Measurements from ENCODE around the gene KSR1.
A peak's percentile ranks its signal among the peaks of the same experiment; 100 is the strongest.

KSR1 gene

DNA sequence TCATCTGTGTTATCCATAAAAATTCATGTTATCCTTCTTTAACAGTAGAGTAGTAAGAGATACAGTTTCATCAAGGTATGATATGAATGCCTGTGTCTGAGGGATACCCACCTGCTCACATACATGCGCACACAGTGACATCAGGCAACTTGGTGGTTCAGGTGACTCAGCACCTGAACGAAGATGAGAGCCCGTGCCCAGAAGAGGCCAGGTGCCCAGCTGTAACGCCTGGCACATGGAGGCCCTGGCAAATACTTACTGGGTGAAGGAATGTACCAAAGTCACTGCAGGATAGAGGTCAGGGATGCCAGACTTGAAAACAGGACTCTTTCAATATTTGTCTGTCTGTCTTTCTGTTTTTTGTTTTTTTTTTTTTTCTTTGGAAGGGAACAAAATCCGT is 102.1 kb downstream of the KSR1 start:
- DNase-seq = no peak

DNA sequence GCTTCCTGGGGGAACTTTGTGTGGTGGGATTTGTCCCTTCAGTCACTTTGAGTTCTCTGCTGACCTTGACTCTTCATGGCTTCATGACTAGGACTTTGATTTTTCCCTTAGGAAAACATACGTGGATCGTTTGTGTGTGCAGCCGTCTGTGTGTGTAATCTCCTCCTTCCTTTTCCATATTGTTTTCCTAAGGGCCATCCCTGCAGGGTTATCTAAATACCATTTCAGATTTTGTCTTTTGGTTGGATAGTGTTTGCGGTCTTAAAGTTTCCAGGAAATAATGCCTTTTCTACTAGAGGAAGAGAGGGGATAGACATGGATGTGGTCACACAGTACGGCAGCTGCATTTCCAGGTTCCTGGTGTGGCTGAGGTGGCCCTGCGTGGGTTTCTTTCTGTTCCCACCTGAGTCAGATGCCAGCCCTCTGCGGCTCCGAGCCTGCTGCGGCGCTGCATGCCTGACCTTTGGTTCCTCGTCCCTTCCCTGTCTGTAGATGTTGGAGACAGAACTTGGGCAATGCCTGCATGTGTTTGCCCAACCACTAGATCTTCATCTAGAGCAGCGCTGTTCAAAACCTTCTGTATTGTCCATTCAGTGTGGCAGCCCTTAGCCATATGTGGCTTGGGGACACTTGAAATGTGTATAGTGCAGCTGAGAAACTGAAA is 102.7 kb downstream of the KSR1 start:
- DNase-seq = no peak

DNA sequence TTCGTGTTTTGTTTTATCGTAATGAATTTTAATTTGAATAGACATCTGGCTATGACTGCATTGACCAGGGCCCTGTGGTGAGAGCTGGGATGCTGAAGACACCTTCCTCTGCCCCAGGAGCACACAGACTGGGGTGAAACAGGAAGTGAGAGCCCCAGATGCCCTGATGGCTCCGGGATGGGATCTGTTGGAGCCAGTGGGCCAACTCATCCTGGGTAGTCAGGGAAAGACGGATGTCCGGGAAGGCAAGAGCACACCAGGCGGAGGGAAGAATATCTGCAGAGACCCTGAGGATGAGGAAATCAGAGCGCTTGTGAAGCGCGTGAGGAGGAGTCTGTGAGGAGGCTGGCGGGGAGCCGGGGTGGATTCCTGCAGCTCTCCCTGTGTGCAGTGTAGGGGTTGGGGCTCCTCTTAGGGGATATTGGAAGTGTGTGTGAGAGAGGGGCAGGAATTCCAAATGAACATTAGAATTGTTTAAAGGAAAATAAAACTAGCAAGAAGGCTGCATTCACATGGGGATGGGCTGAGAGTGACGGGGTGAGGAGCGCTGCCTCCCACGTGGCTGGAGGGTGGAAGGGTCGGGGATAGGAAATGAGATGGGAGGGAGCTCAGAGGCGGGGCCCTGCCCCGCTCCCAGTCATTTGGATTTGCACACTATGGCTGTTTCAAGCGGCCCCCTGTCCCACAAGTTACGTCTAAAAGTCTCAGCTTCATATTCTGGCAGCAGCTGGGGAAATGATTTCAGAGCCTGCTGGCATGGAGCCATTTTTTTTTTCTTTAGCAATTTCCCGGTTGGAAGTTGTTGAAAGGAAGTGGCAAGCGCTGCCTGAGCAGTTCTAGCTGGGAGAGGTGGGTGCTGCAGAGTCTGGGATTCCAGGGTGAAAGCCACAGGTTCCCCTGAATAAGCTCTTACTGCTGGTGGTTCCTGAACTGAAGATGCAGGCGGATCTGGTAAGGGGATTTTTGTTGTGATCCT is 103.5 kb downstream of the KSR1 start:
- no peak for DNase-seq

DNA sequence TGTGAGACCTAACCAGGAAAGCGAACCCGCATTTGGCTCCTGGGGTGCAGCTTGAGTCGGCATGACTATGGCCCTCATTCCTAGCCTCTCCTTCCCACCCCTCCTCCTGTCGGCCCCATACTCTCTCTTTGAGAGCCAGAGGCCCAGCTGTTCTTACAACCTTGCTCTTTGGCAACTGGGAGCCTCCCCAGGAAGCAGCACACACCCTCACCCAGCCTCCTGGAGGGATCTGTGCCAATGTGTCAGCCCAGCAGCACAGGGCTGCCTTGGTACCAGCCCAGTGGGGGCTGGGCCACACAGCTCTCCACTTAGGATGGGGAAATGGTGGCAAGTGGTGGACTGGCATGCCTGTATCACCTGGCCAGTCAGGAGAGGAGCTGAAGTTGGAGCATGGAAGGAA is 104.4 kb downstream of the KSR1 start:
- no peak for DNase-seq

DNA sequence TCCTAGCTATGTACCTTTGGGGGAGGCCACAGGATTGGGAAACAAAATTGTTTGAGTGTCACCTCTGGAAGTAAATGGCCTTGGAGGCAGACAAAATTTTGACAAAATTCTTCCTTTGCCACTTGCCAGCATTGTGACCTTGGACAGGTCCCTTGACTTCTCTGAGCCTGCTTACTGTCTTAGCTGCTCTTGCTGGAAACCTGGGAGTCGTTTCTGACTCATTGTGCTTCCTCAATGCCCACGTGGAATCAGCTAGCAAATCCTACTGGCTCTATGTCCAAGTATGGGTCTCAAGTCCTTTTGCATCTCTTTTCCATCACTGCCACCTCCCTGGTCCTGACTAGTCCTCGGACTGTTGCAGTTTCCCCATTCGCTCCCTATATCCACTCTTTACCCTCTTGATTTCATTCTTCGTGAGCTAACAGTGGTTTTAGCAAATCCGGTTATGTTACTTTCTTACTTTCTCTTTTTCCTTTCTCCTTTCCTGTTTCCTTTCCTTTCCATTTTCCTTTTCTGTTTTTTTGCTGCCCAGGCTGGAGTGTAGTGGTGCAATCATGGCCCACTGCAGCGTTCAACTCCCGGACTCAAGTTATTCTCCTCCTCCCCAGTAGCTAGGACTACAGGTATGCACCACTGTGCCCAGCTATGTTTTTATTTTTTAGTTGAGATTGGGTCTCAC is 106.7 kb downstream of the KSR1 start:
- DNase-seq = no peak

DNA sequence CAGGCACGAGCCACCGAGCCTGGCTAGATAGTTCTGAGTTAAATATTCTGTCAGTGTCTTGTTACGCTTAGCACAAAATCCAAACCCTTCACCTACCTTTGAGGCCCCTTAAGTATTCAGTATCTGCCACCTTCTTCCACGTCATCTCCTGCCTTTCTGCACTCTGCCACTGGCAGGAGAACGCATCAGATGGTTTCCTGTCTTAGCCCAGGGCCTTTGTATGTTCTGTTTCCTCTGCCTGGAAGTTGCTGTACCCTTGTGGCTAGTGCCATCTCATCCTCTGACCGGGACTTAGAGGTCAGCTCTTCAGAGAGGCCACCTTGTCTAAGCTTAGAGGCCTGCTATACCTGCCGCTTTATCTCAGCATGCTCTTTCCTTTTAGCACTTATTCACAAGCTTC is 107.3 kb downstream of the KSR1 start:
- DNase-seq = no peak

DNA sequence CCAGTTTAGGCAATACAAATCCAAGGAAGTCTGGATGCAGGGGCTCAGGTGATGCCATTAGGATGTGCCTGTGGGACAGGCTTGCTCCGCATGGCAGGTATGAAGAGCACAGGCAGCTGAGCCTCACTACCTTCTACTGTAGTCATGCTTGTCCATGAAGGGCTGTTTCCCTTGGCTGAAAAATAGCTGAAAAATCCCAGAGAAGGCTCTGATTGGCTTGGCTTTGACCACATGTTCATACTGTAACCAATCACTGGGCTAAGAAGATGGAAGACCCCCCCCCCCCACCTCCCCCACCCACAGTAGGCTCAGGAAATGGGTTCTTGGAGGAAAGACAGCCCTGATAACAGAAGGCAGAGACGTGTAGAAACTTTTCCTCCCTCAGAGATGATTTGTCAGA is 108.2 kb downstream of the KSR1 start:
- no peak for DNase-seq

DNA sequence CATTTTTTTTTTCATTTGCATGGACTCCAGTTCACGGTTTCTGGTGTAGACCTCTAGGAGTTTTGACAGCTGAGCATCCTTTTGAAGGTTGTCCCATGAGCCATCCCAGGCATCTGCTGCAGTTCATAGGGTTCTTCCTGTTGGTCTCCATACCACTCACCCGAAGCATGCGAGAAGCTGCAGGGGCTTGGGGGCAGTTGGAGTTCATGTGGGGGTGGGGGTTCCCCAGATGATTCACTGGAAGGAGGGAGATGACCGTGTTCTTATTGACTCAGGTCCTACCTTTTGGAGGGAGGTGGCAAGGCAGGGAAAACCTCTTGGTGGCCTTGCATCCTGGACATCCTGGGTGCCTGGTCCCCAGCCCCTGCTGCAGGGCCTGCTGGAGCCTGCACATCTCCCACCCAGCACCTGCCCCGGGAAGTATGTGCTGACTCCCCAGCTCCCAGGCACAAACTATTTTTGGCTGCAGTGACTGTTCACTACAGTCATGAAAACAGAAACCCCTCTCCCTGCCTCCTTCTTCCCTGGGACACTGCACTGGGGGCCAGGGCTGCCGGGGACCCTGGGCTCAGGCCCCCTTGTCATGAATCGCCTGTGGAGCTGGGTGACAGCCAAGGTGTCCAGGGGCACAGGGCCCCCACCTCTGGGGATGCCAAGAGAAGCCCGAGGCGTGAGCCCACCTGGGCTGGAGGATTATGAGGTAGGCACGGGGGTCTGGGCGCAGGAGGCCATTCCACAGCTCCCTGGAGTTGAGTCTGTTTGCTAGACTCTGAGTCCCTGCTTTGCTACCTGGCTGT is 109.8 kb downstream of the KSR1 start:
- no peak for DNase-seq

DNA sequence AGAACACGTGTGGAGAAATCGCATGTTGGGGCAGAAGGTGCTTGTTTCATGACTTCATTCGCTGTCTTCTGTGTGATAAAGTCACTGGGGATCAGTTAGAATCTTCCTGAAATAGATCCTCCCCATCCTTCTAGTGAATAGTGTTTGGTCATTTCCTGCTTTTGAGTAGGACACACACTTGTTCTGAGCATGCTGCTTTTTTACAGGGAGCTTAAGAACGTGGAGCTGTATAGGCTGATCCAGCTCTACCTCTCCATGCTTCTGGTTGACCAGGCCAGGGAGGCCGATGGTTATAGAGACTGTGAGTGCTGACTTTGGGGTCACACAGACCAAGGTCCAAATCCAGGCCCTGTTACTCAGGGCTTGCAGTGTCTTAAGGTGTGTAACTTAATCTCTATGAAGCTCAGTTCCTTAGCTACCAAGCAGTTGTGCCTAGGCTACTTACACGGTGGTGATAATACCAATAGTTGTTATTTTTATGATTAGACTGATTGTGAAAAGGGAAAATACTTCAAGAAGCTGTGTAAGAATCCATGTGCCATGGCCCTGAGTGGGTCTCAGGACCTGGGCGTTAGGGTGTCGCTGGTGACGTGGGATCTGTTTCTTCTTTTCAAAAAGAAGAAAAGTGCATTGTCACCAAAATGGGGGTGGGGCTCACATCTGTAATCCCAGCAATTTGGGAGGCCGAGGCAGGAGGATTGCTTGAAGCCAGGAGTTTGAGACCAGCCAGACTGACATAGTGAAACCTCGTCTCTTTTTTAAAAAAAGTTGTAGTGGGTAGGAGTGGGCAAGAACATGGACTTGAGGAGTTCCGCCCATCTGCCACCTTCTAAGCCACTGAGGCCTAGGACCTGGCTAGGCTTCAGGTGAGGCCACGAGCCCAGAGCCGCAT is 110.7 kb downstream of the KSR1 start:
- DNase-seq = no peak

DNA sequence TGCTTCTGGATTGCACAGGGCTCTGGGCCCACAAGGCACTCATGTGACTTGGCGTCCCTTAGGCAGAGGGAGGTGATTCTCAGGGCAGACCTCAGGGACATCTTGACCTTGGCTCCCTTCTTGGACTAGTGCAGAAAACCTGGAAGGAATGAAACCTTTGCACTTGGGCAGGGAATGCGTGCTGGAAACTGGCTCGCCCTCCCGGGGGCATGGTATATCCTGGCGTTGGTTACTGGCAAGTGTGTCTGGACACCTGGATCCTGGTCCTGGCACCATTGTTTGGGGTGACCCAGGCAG is 111.3 kb downstream of the KSR1 start:
- DNase-seq = no peak

DNA sequence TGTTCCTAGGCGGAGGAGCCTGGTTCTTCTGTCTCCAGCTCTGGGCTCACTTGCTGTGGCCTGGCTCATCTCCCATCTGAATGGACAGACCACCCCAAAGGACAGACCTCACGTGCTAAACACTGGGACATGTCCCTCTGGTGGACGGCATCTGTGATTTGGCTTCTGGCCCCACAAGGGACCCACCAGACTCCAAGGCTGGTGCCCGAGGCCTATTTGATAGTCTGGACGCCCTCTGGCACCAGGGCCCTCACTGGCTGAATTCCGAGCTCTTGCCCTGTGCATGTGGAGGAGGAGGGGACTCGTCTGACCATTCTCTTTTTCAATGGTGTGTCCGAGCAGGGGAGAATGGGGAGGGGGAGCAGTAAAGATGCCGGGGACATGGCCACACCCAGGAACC is 112.0 kb downstream of the KSR1 start:
- DNase-seq = no peak

DNA sequence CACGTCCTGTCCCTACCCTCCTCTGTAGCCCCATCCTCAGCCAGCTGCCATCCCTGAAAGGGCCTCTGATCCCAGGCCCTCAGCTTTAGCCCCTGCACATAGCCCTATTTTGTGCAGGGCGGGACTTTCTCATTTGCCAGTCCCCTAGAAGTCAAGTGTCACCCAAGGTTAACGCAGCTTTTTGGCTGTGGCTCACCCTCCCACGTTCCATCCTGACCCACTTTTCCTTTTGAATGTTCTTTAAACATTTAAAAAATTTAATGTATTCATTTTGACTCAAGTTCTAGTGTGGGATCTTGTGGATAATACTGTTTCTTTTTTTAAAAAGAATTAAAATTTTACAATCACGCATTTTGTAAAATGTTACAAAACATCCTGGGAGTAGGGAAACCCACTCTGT is 112.6 kb downstream of the KSR1 start:
- DNase-seq = no peak

DNA sequence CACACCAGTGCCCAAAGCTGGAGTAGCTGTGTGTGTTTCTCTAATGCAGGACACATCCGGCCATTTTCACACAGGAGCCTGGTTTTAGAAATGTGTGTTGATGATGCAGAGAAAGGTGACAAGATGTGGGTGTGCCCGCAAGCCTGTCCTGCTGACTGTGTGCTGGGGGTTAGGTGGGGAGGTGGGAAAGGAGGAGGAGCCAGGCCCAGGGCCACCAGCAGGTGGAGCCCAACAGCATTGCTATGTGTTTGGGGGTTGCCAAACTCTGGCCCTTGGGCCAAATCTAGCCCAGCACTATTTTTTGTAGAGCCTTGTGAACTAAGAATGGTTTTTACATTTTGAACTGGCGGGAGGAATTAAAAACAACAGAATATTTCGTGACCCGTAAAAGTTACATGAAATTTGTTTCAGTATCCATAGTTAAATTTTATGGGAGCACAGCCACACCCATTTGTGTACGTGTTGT is 113.0 kb downstream of the KSR1 start:
- DNase-seq = peak; percentile 67

DNA sequence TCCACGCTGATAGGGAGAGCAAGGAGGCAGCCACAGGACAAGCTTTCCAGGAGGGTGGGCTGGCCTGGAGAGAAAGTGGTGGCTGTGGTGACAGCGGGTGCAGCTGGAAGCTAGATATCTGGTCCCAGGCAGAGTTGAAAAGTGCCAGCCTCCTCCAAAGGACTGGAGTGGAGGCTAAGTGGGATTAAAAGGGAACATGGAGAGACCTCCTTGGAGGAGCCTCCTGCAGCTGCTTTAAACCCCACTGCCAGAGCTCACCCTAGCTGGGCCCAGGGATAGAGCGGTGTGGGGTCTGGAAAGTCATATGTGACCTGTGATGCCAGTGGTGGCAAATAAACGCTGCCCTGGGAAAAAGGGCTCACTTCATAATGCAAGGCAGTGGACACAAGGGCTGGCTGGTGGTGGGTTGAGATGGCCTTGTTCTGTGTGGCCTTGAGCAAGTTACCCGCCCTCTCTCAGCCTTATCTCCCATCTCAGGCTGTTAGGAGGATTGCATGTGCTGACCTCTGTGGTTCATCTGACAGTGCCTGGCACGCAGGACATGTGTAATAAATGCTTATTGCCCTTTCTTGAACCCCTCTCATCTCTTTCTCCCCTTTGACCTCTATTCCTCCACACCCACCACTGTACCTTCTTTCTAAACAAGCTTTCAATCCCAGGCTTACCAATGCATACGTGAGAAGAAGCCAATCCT is 113.8 kb downstream of the KSR1 start:
- no peak for DNase-seq

DNA sequence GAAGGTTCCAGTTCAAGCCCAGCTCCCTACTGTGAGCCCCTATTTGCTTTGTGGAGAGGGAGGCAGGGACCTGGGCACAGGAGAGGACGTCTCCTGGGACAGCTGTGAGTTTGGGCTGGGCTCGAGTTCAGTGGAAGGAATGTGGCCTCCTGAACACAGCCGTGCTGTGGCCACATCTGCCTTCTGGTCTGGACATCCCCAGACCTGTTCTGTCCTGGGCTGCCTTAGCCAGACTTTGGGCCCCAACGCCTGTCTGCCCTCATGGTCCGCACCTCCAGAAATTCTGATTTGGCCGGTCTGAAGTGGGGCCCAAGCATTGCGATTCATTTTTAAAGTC is 114.3 kb downstream of the KSR1 start:
- DNase-seq = no peak

DNA sequence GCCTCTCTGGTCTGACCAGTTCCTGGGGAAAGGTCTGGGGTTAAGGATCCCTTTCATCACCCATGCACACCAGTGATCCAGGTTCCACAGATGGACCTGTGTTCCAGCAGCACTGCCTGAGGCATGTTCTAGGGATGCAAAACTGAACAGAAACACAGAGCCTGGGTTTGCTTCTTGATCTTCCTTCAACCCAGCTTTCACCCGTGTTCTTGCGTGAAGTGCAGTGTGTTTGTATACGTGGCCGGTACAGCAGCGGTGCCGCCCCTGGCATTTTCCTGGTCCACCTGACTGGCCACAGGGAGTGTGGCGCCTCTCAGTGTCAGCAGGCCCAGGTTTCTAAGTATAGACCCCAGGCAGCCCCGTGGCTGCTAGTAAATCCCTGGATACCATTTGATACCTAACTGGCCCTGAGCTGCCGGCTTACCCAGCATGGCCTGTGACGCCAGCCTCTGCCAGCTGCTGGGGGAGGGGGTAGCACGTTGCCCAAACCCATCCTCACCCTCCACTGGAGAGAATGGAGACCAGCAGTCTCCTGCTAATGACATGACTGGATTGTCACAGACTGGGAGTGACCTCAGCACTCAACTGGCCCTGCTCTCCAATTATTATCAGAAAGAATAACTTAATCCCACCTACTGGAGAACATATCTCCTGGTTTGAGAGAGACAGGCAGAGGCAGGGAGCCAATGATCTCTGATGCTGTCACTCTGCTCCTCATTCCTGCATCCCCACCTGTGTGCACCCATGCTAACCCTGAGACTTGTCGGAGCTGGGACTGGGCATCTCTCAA is 115.5 kb downstream of the KSR1 start:
- DNase-seq = no peak

DNA sequence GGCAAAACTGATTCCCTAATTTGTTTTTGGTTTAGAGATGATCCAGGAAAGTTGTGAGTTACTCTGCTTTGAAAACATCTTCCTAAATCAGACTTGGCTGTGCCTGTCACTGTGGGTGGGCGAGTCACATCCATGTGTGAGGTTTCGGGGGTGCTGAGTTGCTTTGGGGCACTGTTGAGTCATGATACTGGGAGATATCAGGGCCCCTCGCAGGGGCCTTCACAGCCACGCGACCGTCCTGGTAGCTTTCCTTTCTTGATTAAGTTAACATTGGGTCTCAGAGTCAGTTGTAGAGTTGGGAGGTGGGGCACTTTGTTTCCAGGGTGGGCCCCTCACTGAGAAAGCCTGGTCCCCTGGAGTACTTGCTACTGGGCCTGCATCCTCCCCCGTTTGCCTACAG is 116.4 kb downstream of the KSR1 start:
- no peak for DNase-seq

DNA sequence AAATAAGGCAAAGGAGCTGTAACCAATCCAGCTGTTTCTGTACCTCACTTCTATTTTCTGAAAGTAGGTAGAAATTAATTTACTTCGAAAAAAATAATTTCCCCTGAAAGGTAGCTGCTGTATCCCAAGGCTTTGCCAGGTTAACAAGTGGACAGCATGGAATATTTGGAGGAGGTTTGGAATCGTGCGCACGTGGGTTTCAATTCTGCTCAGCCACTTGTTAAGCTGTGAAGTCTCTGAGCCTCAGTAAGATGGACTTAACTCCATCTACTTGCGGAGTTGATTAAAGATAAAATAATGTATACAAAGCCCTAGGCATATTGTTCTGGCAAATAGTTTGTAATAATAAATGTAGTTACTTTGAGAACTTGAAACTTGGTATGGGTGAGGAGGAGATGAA is 117.3 kb downstream of the KSR1 start:
- no peak for DNase-seq

DNA sequence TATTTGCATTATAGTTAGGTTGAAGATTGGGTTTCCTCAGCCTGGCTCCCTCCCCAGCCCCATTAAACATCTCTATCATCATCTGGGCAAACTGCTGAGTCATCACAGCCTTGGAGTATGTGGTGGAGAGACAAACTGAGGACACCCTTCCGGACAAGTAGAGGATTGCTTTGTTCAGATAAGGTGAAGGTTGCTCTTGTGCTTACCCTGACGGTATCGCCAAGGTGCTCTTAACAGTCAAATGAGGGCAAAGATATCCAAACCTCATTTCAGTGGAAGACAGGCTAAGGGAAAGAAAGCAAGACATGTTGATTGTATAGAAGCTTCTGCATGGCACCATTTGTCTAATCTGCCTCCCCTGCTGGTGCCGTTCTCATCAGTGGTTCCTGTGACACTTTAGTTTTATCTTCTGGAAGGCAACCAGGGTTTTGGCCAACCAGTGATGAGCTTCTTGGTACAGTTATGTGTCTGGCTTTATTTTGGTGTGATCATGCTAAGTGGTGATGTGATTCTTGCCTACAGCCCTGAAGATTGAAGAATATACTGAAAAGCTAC is 117.8 kb downstream of the KSR1 start:
- no peak for DNase-seq

All from CD4-positive, alpha-beta T cell treated with Interleukin-17A for 1 hour (primary cell).